ENCODE results near the gene KIF14.

KIF14 gene

DNA sequence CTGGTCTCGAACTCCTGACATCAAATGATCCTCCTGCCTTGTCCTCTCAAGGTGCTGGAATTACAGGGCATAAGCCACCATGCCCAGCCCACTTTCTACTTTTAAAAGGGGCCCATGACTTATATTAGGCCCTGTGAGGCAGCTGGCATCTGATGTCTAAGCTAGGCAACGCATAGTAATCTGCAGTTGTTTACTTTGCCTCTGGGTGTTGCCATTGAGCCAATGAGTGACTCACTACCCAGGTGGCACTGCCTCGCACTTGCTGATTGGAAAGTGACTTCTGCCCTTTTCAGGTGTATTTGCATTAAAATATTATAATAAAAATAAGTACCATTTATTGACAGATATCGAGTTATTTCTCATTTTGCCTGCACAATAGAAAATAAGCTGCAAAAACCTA lies 84.9 kb downstream of the KIF14 start:
- no peak for DNase-seq (ENCODE audit: extremely low read depth, insufficient read length)
- TF ChIP-seq, protein P1, sequence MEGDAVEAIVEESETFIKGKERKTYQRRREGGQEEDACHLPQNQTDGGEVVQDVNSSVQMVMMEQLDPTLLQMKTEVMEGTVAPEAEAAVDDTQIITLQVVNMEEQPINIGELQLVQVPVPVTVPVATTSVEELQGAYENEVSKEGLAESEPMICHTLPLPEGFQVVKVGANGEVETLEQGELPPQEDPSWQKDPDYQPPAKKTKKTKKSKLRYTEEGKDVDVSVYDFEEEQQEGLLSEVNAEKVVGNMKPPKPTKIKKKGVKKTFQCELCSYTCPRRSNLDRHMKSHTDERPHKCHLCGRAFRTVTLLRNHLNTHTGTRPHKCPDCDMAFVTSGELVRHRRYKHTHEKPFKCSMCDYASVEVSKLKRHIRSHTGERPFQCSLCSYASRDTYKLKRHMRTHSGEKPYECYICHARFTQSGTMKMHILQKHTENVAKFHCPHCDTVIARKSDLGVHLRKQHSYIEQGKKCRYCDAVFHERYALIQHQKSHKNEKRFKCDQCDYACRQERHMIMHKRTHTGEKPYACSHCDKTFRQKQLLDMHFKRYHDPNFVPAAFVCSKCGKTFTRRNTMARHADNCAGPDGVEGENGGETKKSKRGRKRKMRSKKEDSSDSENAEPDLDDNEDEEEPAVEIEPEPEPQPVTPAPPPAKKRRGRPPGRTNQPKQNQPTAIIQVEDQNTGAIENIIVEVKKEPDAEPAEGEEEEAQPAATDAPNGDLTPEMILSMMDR (IDR thresholded peaks at IDR 0.05; ENCODE audit: insufficient read depth, low read length, poor library complexity, severe bottlenecking) = peak; percentile 62

DNA sequence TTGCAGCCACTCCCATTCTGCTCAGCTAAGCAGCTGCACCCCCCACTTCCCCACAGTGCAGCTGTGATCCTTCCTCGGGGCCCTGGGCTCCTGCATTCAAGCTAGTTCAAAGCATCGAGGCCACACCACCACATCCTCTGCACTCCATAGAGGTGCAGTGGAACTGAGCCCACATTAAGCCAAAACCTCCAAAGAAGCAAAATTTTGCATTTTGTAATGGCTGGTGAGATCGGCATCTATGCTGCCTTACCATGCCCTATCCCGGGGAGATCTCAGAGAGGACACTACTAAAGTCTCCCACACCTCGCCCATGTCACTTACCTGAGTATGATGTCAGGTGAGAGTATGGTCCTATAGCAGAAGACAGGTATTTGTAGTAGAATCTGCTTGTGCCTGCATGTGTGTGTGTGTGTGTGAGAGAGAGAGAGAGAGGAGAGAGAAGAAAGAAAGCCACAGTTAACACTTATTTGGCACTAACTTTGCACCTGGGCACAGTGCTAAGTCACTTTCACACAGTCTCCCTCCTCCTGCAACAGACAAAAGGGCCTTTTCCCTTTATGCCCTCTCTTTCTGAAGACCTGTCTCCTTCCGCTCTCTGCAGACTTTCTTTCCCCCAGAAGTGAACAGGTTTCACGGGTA lies 89.8 kb downstream of the KIF14 start:
- Histone ChIP-seq H3K27me3 (replicated peaks; ENCODE audit: control insufficient read depth, insufficient read depth, low read length) (no peaks in the 10 kb centered on the region), H3K4me3 (replicated peaks; ENCODE audit: low read depth, low read length) (no peak overlapping the region), H3K36me3 (ENCODE audit: control insufficient read depth, insufficient read depth, low read length) (no peaks in the 10 kb centered on the region)
- DNase-seq (ENCODE audit: extremely low read depth, insufficient read length) = no peak
- TF ChIP-seq, protein P1 (IDR thresholded peaks at IDR 0.05; ENCODE audit: insufficient read depth, low read length, poor library complexity, severe bottlenecking) = no peak

More for the DNA sequence above, 84.9 kb downstream of the KIF14 start:
- H3K27me3 ChIP-seq (replicated peaks; ENCODE audit: control insufficient read depth, insufficient read depth, low read length) = no peaks in the 10 kb centered on the region
- no peaks in the 10 kb centered on the region for H3K36me3 ChIP-seq (ENCODE audit: control insufficient read depth, insufficient read depth, low read length)
- no peak overlapping the region for H3K4me3 ChIP-seq (replicated peaks; ENCODE audit: low read depth, low read length)

DNA sequence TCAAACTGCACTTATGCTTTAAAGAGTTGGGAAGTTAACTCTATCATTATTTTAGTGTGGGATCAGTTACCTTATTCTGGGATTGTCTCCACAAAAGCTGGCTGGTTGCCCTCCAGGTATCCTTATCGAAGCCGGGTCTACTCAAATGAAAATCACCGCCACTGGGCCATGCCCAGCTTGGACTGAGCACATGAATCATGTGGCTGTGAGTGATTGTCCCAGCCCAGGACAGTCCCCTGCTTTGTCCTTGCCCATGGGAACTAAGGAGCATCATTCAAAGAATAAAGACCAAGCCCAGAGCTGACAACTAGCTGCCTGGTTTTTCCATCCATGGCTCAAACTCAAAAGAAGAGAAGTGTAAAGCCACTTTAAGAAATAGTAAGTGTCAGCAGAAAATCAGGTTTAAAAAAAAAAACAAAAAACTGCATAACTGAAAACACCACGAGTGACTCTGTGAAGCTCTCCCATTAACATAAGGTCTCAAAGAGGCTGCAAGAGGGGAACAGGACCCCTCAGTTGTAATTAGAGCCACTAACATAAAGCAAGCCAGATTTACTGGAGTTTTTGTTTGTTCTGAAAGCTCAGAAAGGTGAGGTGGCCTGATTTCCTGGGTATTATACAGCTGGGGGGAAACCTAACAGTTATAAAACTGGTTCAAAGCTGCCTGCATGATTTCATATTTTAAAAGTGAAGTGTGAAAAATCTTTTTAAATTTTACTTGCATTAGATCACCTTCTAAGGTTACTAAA lies 91.5 kb downstream of the KIF14 start:
- TF ChIP-seq, protein P1 (IDR thresholded peaks at IDR 0.05; ENCODE audit: insufficient read depth, low read length, poor library complexity, severe bottlenecking) = no peak
- Histone ChIP-seq H3K36me3 (ENCODE audit: control insufficient read depth, insufficient read depth, low read length) (no peaks in the 10 kb centered on the region), H3K4me3 (replicated peaks; ENCODE audit: low read depth, low read length) (no peak overlapping the region), H3K27me3 (replicated peaks; ENCODE audit: control insufficient read depth, insufficient read depth, low read length) (no peaks in the 10 kb centered on the region)
- DNase-seq (ENCODE audit: extremely low read depth, insufficient read length) = no peak

DNA sequence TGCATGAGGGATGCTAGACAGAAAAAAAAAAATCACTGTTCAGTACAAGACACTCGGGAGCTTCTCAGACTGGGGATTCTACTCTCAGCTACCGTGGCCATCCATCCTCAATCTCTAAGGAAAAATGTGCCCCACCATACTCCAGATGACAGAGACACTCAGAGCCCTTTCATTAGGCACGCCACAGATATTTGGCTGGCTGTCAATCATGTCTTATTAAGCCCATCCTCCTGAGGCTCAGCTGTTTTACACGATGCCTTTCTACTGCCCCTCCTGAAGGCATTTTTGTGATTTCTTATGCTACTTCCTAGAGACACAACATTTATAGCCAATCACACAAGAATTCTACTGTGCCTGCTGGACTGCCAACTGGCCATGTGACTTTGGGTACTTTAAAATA lies 92.9 kb downstream of the KIF14 start:
- no peak for DNase-seq (ENCODE audit: extremely low read depth, insufficient read length)
- Histone ChIP-seq H3K27me3 (replicated peaks; ENCODE audit: control insufficient read depth, insufficient read depth, low read length) (no peaks in the 10 kb centered on the region), H3K36me3 (ENCODE audit: control insufficient read depth, insufficient read depth, low read length) (no peaks in the 10 kb centered on the region), H3K4me3 (replicated peaks; ENCODE audit: low read depth, low read length) (no peak overlapping the region)
- TF ChIP-seq, protein P1 (IDR thresholded peaks at IDR 0.05; ENCODE audit: insufficient read depth, low read length, poor library complexity, severe bottlenecking) = no peak

DNA sequence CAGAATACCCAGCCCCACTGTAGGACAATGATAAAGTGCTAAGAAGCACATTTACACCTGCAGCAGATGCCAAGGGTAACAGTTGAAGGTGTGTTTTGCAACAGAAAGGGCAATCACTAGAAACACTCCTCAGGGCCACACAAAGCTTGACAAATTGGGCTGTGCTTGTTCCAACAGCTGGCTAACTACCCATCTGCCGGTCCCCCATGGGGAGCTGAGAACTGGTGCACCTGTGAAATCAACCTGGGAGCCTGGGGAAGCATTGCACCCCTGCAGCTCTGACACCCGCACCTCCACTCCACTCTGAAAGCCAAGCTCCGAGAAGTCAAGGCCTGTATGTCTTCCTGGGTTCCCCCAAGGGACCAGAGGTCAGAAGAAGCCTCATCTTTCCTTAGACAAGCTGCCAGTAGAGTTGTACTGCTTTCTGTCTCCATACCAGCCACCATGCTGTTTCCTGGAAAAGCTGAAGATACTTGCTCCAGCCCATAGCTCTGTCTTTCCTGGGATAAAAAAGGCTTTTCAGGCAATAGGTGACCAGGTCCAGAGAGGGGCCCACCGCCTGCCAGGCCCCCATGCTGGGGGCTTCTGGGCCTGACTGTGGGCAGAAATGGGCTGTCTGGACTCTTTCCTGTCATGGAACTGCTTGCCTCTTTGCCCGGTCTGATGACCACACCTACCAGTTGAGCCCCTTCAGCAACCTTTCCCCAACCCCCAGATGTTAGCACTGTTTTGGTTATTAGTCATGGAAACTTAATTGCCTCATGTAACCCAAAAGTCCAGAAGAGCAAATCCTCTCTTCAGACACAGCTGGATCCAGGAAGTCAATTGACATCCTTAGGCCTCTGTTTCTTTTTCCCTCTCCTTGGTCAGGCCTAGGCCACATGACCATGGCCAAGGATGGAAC lies 93.6 kb downstream of the KIF14 start:
- no peaks in the 10 kb centered on the region for H3K36me3 ChIP-seq (ENCODE audit: control insufficient read depth, insufficient read depth, low read length)
- no peak overlapping the region for H3K4me3 ChIP-seq (replicated peaks; ENCODE audit: low read depth, low read length)
- no peaks in the 10 kb centered on the region for H3K27me3 ChIP-seq (replicated peaks; ENCODE audit: control insufficient read depth, insufficient read depth, low read length)
- DNase-seq (ENCODE audit: extremely low read depth, insufficient read length) = peak; percentile 35
- TF ChIP-seq, protein P1 (IDR thresholded peaks at IDR 0.05; ENCODE audit: insufficient read depth, low read length, poor library complexity, severe bottlenecking) = no peak
